Smooth muscle cell (in vitro differentiated cells): ENCODE results near the gene DNAH14. TPM values are rescaled to one million over a fixed set of nuclear protein-coding genes. Genes with fewer than 3 reads are reported as not detected.

Source experiments
- DNase-seq: peaks from one replicate; lab custom pipeline; 2025; ENCODE audit not compliant: unreplicated experiment; lab: John Stamatoyannopoulos, UW
- H2AFZ ChIP-seq: fragments of 200-600 bp; sonication (generic); 2 replicates; pipeline ENCODE4 v1.6.0; 2016; ENCODE audit warnings: antibody characterized with exemption, low read depth, mild to moderate bottlenecking
- H3F3A ChIP-seq: fragments of 200-600 bp; sonication (generic); 2 replicates; pipeline ENCODE4 v1.6.0; 2017; ENCODE audit warnings: antibody characterized with exemption, low read depth
- H3K27ac ChIP-seq: fragments of 200-600 bp; sonication (generic); 2 replicates; pipeline ENCODE4 v1.5.1; 2016; ENCODE audit warnings: low read depth, mild to moderate bottlenecking
- H3K27me3 ChIP-seq: fragments of 200-600 bp; sonication (generic); 2 replicates; pipeline ENCODE4 v1.6.1; 2016; ENCODE audit warnings: low read depth, mild to moderate bottlenecking
- H3K36me3 ChIP-seq: fragments of 200-600 bp; sonication (generic); 2 replicates; pipeline ENCODE4 v1.5.1; 2016; ENCODE audit warnings: low read depth
- H3K4me1 ChIP-seq: fragments of 200-600 bp; sonication (generic); 2 replicates; pipeline ENCODE4 v1.5.1; 2016; ENCODE audit warnings: low read depth
- H3K4me2 ChIP-seq: fragments of 200-600 bp; sonication (generic); 2 replicates; pipeline ENCODE4 v1.6.0; 2016; ENCODE audit warnings: mild to moderate bottlenecking
- H3K4me3 ChIP-seq: fragments of 200-600 bp; sonication (generic); 2 replicates; pipeline ENCODE4 v1.5.1; 2016; ENCODE audit warnings: mild to moderate bottlenecking
- H3K79me2 ChIP-seq: fragments of 200-600 bp; sonication (generic); 2 replicates; pipeline ENCODE4 v1.6.0; 2016; ENCODE audit warnings: low read depth, mild to moderate bottlenecking
- H3K9ac ChIP-seq: fragments of 200-600 bp; sonication (generic); 2 replicates; pipeline ENCODE4 v1.6.0; 2016; ENCODE audit warnings: low read depth
- H3K9me3 ChIP-seq: fragments of 200-600 bp; sonication (generic); replicated peaks from 2 replicates; pipeline ENCODE4 v1.5.1; 2016; ENCODE audit warnings: low read depth
- H4K20me1 ChIP-seq: fragments of 200-600 bp; sonication (generic); 2 replicates; pipeline ENCODE4 v1.6.0; 2016; ENCODE audit warnings: low read depth
- WGBS: methylation state at CpG from one replicate; pipeline ENCODE4 v1.1.7; 2016; ENCODE audit warnings: low lambda C conversion rate; 5-methylcytosine and 5-hydroxymethylcytosine counted together
- polyA plus RNA-seq: library from polyadenylated mRNA; unstranded; fragments of >200 nt; fragmentation: Nextera tagmentation; extraction: Ambion mirVana; gene quantifications from 2 replicates; pipeline ENCODE4 v1.2.1, GENCODE V29; 2016
- total RNA-seq: library from RNA; depleted of rRNA; stranded (reverse); fragments of >200 nt; gene quantifications from 2 replicates; pipeline ENCODE4 v1.2.3, GENCODE V29; 2014
- TF ChIP-seq, protein P1 (sequence below): fragments of 200-600 bp; sonication (generic); IDR thresholded peaks from 2 replicates; pipeline ENCODE4 v1.5.1; 2017; ENCODE audit warnings: borderline replicate concordance, mild to moderate bottlenecking, antibody characterized with exemption; ENCODE audit not compliant: insufficient read depth, poor library complexity, severe bottlenecking

DNAH14 gene
- total and polyA plus RNA-seq, 2 experiments from 2014 or later = 9.4 to 44.0 TPM

- no peak overlapping the region for H3K4me3 ChIP-seq
- H3K27ac ChIP-seq = no peak overlapping the region
- H3K9ac ChIP-seq = no peak overlapping the region
- no peaks in the 10 kb centered on the region for H3K36me3 ChIP-seq
- DNase-seq = no peak
- no peak overlapping the region for H2AFZ ChIP-seq
- no peaks in the 10 kb centered on the region for H3K27me3 ChIP-seq
- H4K20me1 ChIP-seq = no peaks in the 10 kb centered on the region
- no peaks in the 10 kb centered on the region for H3K79me2 ChIP-seq
- H3K4me2 ChIP-seq = no peak overlapping the region
- H3F3A ChIP-seq = no peaks in the 10 kb centered on the region
- 87% methylated on average over 4 of the region's 4 CpGs for whole genome bisulfite sequencing
- no peaks in the 10 kb centered on the region for H3K4me1 ChIP-seq
- TF ChIP-seq, protein P1, sequence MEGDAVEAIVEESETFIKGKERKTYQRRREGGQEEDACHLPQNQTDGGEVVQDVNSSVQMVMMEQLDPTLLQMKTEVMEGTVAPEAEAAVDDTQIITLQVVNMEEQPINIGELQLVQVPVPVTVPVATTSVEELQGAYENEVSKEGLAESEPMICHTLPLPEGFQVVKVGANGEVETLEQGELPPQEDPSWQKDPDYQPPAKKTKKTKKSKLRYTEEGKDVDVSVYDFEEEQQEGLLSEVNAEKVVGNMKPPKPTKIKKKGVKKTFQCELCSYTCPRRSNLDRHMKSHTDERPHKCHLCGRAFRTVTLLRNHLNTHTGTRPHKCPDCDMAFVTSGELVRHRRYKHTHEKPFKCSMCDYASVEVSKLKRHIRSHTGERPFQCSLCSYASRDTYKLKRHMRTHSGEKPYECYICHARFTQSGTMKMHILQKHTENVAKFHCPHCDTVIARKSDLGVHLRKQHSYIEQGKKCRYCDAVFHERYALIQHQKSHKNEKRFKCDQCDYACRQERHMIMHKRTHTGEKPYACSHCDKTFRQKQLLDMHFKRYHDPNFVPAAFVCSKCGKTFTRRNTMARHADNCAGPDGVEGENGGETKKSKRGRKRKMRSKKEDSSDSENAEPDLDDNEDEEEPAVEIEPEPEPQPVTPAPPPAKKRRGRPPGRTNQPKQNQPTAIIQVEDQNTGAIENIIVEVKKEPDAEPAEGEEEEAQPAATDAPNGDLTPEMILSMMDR = no peak
- H3K9me3 ChIP-seq = no peaks in the 10 kb centered on the region
These were observed 511.1 kb downstream of the DNAH14 start for GRCh38 chr1:225440380-225441221.

DNA sequence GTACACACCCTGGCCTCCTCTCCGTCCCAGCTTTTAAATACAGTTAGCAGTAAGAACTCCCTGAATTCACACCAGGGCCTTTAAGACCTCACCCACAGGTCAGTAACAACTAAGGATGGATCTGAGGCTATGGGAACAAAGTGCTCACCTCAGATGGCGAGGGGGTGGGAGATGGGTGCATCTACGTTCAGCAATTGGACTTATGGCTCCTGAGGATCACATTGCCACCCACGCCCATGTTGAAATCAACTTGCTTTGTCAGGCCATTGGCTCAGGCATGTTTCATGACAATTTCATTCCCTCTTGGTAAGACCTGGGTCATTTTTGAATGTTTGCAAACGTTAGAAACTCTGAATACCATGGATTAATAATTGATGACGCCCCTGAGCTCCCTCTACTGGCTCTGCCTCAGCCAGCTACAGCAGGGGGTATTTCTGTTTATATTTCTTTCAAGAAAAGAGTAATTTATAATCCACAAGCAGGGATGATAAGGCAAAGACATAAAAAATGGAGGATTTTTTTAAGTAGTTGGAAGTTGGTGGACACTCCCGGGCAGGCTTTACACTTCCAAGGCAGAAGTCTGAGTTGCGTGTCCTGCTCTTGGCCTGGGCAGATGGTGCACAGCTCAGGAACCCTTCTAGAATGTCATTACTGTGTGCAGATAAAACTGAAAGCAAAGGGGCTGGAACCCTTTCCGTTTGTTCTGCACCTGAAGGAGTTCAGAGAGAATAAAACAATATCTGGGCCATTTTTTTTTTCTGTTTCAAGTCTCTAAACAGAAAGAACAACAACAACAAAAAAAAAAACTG, 512.0 kb downstream of the DNAH14 start:
- H3K4me1 ChIP-seq = no peaks in the 10 kb centered on the region
- H3K9me3 ChIP-seq = no peaks in the 10 kb centered on the region
- H3K27me3 ChIP-seq = no peaks in the 10 kb centered on the region
- no peaks in the 10 kb centered on the region for H3K79me2 ChIP-seq
- no peak overlapping the region for H3K4me2 ChIP-seq
- H3F3A ChIP-seq = no peaks in the 10 kb centered on the region
- WGBS = 89% methylated on average over 9 of the region's 9 CpGs
- no peak for DNase-seq
- TF ChIP-seq, protein P1 = no peak
- no peak overlapping the region for H3K27ac ChIP-seq
- no peaks in the 10 kb centered on the region for H4K20me1 ChIP-seq
- H3K4me3 ChIP-seq = no peak overlapping the region
- no peak overlapping the region for H3K9ac ChIP-seq
- no peak overlapping the region for H2AFZ ChIP-seq
- H3K36me3 ChIP-seq = no peaks in the 10 kb centered on the region

DNA sequence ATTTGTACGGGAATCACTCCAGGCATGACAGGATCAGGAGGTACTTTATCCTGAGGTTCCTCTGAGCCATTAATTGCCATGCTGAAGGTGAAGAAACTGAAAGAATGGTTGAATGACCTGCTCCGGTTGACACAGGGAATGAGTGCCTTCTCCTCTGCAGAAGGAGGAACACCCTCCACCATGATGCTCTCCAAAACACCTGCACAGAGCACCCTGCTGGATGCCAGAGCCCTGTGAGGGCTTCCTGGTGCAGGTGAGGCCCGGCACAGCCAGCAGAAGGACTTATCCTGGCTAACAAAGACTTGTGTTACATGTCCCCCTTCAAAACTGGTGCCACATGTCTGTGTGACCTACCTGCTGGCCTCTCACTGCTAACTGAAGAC, 512.6 kb downstream of the DNAH14 start:
- Histone ChIP-seq H3K9ac (no peak overlapping the region), H3K27me3 (no peaks in the 10 kb centered on the region), H4K20me1 (no peaks in the 10 kb centered on the region), H3K36me3 (no peaks in the 10 kb centered on the region), H3K9me3 (no peaks in the 10 kb centered on the region), H3K79me2 (no peaks in the 10 kb centered on the region), H3K4me1 (no peaks in the 10 kb centered on the region), H2AFZ (no peak overlapping the region), H3K4me2 (no peak overlapping the region), H3K27ac (no peak overlapping the region), H3K4me3 (no peak overlapping the region), H3F3A (no peaks in the 10 kb centered on the region)
- no peak for DNase-seq
- 86% methylated on average over 3 of the region's 3 CpGs for WGBS
- TF ChIP-seq, protein P1 = no peak
